IPS-18a (cell line): ENCODE data around the gene RGL3.

ENCODE experiments used
- H3K27ac ChIP-seq: one replicate; pipeline ENCODE4 v1.5.1; 2013; ENCODE audit warnings: low read length
- H3K27me3 ChIP-seq: one replicate; pipeline ENCODE4 v1.6.1; 2013; ENCODE audit warnings: mild to moderate bottlenecking, low read length; ENCODE audit not compliant: control insufficient read depth, insufficient read depth
- H3K36me3 ChIP-seq: one replicate; pipeline ENCODE4 v1.6.1; 2013; ENCODE audit warnings: low read depth, low read length; ENCODE audit not compliant: control insufficient read depth
- H3K4me1 ChIP-seq: one replicate; pipeline ENCODE4 v1.6.1; 2013; ENCODE audit warnings: low read depth, low read length; ENCODE audit not compliant: control insufficient read depth
- H3K4me3 ChIP-seq: one replicate; pipeline ENCODE4 v1.5.1; 2013; ENCODE audit warnings: low read length
- H3K9ac ChIP-seq: one replicate; pipeline ENCODE4 v1.6.1; 2013; ENCODE audit warnings: mild to moderate bottlenecking, low read length, moderate library complexity
- H3K9me3 ChIP-seq: one replicate; pipeline ENCODE4 v1.6.1; 2013; ENCODE audit warnings: low read depth, low read length; ENCODE audit not compliant: control insufficient read depth

The RGL3 gene

DNA sequence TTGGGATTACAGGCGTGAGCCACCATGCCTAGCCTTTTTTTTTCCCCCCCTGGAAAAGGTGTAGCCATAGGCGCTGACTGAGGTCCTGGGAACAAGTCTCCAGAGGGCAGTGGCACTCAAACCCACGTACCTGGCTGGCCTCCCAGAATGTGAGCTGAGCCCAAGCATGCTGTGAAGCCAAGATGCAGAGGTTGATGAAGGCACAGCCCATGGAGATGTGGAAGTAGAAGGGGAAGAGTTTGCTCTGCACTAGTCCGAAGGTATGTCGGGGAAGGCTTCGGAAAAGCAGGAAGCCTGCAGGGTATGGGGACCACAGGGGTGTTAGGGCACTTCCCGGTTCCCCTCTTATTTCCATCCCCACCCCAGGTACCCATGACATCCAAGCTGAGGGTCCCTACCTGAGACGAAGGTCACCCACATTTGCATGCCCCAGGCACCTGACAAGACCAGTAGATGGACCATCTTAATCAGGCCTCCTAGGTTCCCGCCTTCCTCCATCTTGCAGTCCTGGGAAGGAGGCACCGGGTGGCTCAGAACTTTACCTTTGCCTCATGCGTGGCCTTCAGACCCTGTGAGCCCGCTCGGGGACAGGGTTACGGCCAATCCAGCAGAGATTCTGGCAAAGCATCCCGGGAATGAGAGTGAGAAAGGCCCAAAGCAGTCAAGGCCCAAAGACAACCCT is 73.9 kb downstream of the RGL3 start:
- H3K9me3 ChIP-seq: no peaks in the 10 kb centered on the region
- H3K9ac ChIP-seq: peak overlapping the region; percentile 73
- H3K27me3 ChIP-seq: no peaks in the 10 kb centered on the region
- H3K4me3 ChIP-seq: peak overlapping the region; percentile 95
- no peaks in the 10 kb centered on the region for H3K36me3 ChIP-seq
- no peak overlapping the region for H3K27ac ChIP-seq
- H3K4me1 ChIP-seq: no peaks in the 10 kb centered on the region
